ENCODE results near the gene ERCC2.
"Not testable (repeated sequence)": the region's sequence is repeated elsewhere in the genome, so short reads cannot be mapped to it uniquely, and the experiment has no call there.

The ERCC2 gene

DNA sequence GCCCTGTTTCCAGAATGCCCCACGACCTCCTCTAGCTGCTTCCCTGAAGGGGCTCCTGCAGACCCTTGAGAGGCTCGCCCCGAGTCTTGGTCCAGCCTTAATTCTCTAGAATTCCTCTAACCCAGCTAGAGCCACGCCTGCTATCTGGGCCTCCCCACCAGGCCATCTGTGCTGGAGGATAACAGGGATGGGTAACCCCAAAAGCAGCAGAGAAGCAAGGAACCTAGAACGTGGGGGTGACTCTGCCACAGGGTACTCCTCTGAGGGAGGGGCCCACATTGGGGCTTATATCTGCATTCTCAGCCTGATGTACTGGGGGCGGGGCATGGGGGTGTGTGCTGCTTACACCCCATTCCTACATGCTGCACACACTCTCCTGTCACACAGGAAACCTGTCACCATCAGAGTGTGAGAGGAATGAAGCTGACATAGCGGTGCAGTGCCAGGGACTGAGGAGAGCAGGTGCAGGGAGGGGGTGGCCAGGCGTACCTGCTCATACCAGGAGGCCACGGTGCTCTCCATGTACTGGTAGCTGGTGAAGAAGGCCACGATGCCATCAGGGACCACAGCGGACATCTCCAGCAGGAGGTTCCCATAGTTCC is 16.0 kb downstream of the ERCC2 start:
- DNase-seq (ENCODE audit: low read depth) = no peak

DNA sequence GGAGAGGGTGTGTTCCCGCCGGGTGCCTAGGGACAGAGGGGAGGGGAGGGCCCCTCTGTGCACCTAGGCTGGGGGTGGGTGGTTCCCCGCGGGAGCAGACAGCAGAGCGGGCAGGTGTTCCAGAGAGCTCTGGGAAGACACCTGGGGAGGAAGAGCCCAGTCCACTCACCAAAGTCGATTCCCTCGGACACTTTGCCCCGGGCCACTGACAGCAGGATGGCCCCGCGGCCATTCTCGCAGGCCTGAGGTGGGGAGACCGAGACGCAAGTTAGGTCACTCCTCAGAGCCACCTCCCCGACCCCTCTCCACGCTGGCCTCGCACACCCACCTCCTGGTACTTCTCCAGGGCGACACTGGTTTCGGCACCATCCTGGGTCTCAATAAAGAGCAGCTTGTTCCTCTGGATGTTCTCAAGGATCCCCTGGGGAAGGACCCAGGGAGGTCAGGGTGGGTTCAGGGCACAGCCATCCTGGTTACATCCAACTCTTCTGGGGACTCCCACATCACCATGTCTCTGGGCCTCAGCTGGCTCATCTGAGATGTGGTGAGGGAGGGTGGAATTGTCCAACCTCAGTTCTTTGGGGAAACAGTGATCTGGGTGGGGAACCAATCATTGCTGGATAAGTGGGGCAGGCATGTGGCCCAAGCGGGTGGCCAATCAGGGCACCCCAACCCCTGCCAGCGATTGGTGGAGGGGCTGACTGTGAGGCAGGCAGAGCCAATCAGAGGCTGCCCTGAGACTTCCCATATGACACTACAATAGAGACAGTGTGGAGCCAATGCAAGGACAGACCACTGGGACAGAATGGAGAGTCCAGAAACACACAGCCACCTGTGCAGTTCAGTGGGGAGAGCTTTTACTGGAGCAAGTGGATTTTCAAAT is 17.2 kb downstream of the ERCC2 start:
- DNase-seq (ENCODE audit: low read depth) = no peak

- DNase-seq (ENCODE audit: low read depth) = no peak
These were observed 17.9 kb downstream of the ERCC2 start for GRCh38 chr19:45352471-45352870.

DNA sequence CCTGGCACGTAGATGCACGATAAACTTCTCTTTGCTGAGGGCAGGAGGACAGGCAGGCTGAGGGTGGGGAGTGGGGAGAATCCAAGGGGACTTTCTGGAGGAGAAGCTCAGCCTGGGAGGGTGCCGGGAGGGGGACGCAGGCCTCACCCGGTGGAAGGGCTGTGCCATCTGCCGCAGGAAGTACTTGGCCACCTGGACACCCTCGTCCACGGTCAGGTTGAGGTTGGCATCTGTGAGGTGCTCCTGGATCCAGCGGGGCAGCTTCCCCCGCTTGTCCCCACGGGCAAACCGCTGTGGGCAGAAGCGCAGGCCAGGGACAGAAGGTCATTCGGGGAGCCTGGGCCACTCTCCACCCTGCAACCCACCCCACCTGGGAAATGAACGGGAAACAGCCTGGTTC is 18.3 kb downstream of the ERCC2 start:
- DNase-seq (ENCODE audit: low read depth) = no peak

- no peak for DNase-seq (ENCODE audit: low read depth)
These were observed 18.9 kb downstream of the ERCC2 start for GRCh38 chr19:45351401-45351952.

DNA sequence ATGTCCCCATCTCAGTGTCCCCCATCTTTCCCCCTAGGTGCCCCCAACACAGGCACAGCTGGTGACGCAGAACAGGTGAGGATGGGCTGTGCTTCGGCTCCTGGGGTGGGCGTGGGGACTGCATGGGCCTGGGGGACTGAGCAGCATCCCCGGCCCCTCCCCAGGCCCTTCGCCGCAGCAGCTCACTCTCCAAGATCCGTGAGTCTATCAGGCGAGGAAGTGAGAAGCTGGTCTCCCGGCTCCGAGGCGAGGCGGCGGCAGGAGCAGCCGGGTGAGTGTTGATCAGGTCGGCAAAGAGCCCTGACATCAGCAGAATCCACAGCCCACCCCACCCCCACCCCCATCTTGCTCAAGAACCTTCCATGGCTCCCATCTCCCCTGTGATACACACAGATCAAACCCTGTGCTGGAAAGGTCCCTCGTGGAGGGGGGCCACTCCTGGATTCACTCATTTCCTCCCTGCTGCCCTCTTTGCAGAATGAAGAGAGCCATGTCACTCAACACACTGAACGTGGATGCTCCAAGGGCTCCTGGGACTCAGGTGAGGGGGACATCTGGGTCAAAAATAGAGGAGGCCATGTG is 19.8 kb downstream of the ERCC2 start:
- DNase-seq (ENCODE audit: low read depth) = no peak

GRCh38 chr19:45349430-45349941 is 20.9 kb downstream of the ERCC2 start:
- DNase-seq (ENCODE audit: low read depth) = no peak

- no peak for DNase-seq (ENCODE audit: low read depth)
These were observed 21.3 kb downstream of the ERCC2 start for GRCh38 chr19:45349126-45349415.

DNA sequence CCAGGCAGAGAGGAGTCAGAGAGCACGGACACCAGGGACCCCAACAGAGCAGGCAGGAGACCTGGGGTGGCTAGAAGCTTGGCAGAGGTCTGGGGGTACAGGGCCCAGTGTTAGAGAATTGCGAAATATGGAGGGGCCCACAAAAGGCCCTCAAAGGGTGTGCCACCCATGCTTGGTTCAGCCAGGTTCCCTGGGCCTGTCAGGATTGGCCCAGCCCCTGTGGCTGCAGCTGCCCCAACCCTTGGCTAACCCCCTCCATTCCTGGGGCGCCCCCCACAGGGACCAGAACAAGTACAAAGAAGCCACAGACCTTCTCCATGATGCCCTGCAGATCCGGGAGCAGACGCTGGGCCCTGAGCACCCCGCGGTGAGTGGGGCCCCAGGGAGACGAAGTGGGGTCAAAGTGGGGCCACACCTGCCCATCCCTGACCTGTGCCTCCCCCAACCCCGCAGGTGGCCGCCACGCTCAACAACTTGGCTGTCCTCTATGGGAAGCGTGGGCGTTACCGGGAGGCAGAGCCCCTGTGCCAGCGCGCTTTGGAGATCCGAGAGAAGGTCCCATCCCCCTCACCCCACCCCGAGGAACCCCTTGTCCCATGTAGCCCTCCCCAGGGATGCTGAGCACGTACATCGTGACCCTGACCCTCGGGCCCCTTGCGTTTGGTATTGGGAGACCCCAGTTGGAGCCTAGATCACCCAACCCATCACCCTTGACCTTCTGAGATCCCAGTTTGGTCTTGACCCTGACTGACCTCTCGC is 21.8 kb downstream of the ERCC2 start:
- DNase-seq (ENCODE audit: low read depth) = no peak

GRCh38 chr19:45347570-45348366 is 22.6 kb downstream of the ERCC2 start:
- DNase-seq (ENCODE audit: low read depth) = no peak

DNA sequence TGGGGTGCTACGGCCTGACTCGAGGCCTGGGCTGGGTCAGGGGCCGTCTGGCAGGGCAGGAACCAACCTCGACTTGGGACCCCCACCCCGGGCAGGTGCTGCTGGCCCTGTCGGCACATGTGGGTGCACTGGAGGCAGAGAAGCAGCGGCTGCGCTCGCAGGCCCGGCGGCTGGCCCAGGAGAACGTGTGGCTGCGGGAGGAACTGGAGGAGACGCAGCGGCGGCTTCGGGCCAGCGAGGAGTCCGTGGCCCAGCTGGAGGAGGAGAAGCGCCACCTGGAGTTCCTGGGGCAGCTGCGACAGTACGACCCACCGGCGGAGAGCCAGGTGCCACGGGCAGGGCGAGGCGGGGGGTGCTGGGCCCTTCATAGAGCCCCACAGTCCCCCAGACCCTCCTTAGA is 23.9 kb downstream of the ERCC2 start:
- no peak for DNase-seq (ENCODE audit: low read depth)

DNA sequence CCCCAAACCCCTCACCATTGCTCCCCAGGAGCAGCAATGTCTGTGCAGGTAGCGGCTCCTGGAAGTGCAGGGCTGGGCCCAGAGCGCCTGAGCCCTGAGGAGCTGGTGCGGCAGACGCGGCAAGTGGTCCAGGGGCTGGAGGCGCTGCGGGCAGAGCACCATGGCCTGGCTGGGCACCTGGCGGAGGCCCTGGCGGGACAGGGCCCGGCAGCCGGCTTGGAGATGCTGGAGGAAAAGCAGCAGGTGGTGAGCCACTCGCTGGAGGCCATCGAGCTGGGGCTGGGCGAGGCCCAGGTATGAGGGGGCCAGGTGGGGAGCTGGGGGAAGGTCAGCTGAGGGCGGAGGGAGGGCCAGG is 24.9 kb downstream of the ERCC2 start:
- no peak for DNase-seq (ENCODE audit: low read depth)

- DNase-seq (ENCODE audit: low read depth) = no peak
These were observed 25.5 kb downstream of the ERCC2 start for GRCh38 chr19:45344621-45345505.

- no peak for DNase-seq (ENCODE audit: low read depth)
These were observed 27.5 kb downstream of the ERCC2 start for GRCh38 chr19:45342911-45343310.

DNA sequence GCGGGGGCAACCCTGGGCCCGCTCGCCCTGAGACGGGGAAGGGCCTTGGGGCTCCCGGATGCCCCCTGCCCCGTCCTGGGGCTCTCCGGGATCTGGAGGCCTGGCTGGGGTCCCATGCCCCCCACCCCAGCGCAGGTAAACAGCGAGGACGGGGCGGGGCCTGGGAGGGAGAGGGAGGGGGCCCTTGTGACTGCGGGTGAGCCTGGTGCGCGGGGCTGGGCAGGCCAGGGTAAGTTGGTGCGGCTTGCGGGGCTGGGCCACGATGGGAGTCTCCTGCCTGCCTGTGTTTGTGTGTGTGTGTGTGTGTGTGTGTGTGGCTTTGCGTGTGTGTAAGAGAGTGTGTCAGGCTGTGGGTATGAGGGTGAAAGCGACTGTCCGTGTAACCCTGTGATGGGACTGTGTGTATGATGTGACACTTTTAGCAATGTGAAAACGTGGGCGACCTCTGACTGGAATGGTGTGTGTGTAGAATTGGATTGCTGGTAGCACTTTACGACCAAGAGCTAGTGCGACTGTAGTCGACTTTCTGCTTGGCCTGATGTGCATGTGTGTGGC is 29.4 kb downstream of the ERCC2 start:
- no peak for DNase-seq (ENCODE audit: low read depth)

DNA sequence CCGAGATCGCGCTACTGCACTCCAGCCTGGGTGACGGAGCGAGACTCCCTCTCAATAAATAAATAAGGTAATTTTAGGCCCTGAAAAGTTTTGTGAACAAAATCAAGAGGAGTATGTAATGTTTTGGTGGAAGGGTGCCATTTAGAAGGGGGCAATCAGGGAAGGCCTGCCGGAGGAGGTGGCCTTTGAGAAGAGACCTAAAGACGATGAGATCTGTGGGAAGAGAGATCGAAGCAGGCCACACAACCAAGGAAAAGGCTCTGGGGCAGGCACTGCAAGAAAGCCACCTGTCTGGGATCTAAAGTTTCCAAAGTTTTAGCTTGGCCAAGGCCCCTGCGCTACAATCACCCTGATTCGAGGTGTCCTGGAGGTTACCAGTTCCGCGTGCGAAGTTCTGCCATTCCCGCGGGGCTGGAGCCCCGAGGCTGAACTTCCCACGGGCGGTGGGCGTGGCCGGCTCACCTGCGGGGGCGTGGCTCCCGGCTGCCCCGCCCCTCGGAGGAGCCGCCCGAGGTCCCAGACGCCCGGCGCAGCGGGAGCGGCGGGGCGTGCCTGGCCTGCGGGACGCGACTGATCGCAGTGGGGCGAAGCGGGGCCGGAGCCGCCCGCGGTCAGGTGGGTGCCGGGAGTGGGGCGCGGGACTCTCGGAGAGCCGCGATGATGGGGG is 30.0 kb downstream of the ERCC2 start, which contains the start of gene KLC3:
Gene KLC3 (plus strand): TSS at position 519 of the 667 bp plus-strand sequence. CDS start 4,792 bp downstream, outside the sequence.
- DNase-seq (ENCODE audit: low read depth) = no peak

- DNase-seq (ENCODE audit: low read depth) = no peak
These were observed 30.7 kb downstream of the ERCC2 start for GRCh38 chr19:45339629-45340028.

DNA sequence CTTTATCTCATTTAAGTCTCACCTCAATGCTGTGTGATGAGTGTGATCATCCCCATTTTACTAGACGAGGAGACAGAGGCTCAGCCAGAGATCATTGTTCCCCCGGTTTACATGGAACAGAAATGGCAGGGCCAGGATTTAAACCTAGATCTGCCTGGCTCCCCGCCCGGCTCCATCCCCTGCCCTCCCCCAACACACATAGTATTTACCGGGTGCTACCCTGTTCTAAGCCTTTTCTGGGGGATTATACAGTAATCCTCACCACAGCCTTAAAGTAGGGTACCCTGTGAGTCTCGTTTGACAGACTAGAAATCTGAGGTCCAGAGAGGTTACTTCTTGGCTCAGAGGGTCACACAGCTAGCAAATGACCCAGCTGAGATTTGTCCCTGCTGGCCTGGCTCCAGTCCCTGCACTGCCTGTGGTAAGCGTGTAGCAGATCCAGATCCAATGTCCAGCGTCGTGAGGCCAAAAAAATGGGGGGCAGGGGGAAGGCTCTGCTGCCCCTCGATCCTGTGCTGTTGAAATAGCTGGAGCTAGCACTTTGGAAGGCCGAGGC is 33.6 kb downstream of the ERCC2 start:
- no peak for DNase-seq (ENCODE audit: low read depth)

GRCh38 chr19:45334881-45335280 is 35.5 kb downstream of the ERCC2 start:
- DNase-seq (ENCODE audit: low read depth) = not testable (repeated sequence)
